Measurements from ENCODE around the gene MGAT3.

MGAT3 gene

DNA sequence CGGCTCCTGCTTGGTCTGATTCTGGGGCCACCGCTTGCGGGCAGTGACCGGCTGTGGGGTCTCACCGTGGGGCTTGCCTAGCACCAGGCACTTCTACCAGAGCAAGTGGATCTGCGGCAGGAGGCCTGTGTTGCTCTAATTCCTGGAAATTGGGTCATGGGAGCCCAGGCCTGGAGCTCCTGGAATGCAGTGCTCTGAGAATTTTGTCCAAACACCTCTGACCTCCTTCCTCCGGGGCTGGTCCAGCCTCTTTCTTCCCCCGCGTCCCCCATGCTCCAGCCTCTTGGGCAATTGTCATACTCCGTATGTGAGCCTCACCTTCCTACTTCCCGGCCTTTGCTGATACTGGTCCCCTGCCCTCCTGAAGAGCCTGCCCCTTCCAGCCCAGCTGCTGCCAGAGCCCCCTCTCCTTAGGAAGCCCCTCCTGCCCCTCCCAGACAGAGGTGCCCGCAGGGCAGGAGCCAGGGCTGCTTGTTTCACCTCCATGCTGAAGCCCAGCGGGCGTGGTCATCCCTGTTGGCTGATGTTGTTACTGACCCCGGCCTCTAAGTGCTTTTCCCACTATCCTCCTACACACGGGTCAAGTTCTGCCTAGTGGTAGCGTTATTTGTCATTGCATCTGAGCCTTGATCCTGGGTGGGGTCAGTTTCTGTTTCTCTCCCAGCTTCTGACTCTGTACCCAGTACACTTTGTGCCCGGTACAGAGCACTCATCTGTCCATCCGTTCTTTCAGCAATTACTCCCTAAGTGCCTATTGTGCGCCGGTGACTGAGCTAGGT, 9.6 kb downstream of the MGAT3 start:
- Histone ChIP-seq H3K4me2 (ENCODE audit: low read depth, low read length) (peak overlapping the region; percentile 80), H3K79me2 (ENCODE audit: low read length) (peaks cover 84% of the 10 kb centered on the region), H3K9me2 (replicated peaks; ENCODE audit: insufficient read depth, low read length) (no peaks in the 10 kb centered on the region), H3K9ac (ENCODE audit: low read length) (peak overlapping the region; percentile 30; the same call in 1 of the 2 replicates), H3K4me1 (ENCODE audit: low read length) (peaks cover 47% of the 10 kb centered on the region), H3K27ac (ENCODE audit: low read length) (peak overlapping the region; percentile 77; the same call in 1 of the 2 replicates), H2AFZ (ENCODE audit: low read length) (no peak overlapping the region), H3F3A (ENCODE audit: insufficient read depth, low read length) (peaks cover 44% of the 10 kb centered on the region), H3K27me3 (replicated peaks; ENCODE audit: insufficient read depth, low read length) (no peaks in the 10 kb centered on the region), H4K20me1 (ENCODE audit: insufficient read depth, low read length) (no peaks in the 10 kb centered on the region), H3K9me3 (replicated peaks; ENCODE audit: insufficient read depth, low read length) (no peaks in the 10 kb centered on the region), H3K4me3 (ENCODE audit: low read length) (peak overlapping the region; percentile 54), H3K36me3 (replicated peaks; ENCODE audit: insufficient read depth, low read length) (no peaks in the 10 kb centered on the region)
- no peak for DNase-seq
- TF ChIP-seq EZH2phosphoT487 (IDR thresholded peaks at IDR 0.05; ENCODE audit: low read length) (no peak), EZH2 (optimal IDR thresholded peaks at IDR 0.05; ENCODE audit: low read depth, low read length) (no peak)
- TF ChIP-seq, protein P1, sequence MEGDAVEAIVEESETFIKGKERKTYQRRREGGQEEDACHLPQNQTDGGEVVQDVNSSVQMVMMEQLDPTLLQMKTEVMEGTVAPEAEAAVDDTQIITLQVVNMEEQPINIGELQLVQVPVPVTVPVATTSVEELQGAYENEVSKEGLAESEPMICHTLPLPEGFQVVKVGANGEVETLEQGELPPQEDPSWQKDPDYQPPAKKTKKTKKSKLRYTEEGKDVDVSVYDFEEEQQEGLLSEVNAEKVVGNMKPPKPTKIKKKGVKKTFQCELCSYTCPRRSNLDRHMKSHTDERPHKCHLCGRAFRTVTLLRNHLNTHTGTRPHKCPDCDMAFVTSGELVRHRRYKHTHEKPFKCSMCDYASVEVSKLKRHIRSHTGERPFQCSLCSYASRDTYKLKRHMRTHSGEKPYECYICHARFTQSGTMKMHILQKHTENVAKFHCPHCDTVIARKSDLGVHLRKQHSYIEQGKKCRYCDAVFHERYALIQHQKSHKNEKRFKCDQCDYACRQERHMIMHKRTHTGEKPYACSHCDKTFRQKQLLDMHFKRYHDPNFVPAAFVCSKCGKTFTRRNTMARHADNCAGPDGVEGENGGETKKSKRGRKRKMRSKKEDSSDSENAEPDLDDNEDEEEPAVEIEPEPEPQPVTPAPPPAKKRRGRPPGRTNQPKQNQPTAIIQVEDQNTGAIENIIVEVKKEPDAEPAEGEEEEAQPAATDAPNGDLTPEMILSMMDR (IDR thresholded peaks at IDR 0.05; ENCODE audit: low read length), result no peak

DNA sequence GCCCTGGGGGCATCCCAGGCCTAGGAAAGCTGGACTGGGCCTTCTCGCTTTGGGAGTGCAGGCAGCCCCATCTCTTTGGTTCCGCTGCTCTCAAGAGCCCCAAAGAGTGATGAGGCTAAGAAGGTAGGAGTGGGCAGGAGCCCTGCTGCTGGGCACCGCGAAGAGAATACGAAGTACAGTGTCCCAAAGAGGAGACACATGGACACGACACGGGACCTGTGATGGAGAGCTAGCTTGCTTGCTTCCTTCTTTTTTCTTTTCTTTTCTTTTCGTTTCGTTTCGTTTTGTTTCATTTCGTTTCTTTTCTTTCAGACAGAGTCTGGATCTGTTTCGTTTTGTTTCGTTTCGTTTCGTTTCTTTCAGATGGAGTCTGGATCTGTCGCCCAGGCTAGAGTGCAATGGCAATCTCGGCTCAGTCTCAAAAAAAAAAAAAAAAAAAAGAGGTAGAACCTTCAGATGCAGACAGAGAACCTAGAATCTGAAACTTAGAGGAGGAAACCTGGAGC, 10.6 kb downstream of the MGAT3 start:
- Histone ChIP-seq H3K4me2 (ENCODE audit: low read depth, low read length) (peak overlapping the region; percentile 80), H3K27me3 (replicated peaks; ENCODE audit: insufficient read depth, low read length) (no peaks in the 10 kb centered on the region)

DNA sequence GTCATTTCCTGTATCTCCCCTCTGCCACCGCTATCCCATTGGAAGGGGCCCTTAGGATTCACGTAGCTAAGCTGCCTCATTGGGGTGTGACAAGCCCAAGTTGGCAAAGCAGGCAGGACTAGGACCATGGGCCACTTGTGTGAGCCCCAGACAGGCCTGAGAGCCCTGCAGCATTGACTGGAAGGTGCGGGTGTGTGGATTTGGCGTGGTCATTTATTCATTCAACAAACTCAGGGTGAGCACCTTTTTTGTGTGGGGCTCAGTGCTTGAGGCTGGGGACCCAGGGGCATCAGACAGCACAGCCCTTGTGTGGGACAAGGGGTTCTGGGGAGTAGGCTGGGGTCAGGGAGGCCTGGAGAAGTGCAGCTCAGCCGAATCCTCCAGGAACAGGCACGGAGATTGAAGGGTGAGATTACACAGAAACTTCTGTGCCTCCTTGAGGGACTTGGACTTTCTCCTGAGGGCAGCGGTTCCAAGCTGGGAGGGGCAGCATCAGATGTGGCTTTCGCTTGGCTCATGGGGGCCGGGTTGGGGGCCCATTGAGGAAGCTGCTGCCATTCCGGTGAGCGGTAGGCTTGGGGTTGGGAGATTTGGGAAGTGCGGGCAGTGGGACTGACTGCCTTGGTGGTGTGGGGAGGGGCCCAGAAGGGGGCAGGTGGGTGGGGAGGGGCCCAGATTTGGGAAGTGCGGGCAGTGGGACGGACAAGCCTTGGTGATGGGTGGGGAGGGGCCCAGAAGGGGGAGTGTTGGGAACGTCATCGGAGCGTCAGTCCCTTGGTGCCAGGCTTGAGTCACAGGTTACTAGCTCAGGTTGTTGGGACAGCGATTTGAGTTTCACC, 11.9 kb downstream of the MGAT3 start:
- H3K4me2 ChIP-seq (ENCODE audit: low read depth, low read length), result peak overlapping the region; percentile 80; the same call in 1 of the 2 replicates
- H3K9me2 ChIP-seq (replicated peaks; ENCODE audit: insufficient read depth, low read length), result no peaks in the 10 kb centered on the region
- H3K9ac ChIP-seq (ENCODE audit: low read length), result peak overlapping the region; percentile 36; the same call in 1 of the 2 replicates
- H3K4me3 ChIP-seq (ENCODE audit: low read length), result no peak overlapping the region
- no peaks in the 10 kb centered on the region for H4K20me1 ChIP-seq (ENCODE audit: insufficient read depth, low read length)
- H3K27ac ChIP-seq (ENCODE audit: low read length), result peak overlapping the region; percentile 77; the same call in 1 of the 2 replicates
- TF ChIP-seq EZH2 (optimal IDR thresholded peaks at IDR 0.05; ENCODE audit: low read depth, low read length) (no peak), EZH2phosphoT487 (IDR thresholded peaks at IDR 0.05; ENCODE audit: low read length) (no peak)
- TF ChIP-seq, protein P1 (IDR thresholded peaks at IDR 0.05; ENCODE audit: low read length), result no peak
- H3K4me1 ChIP-seq (ENCODE audit: low read length), result peaks cover 68% of the 10 kb centered on the region
- H3K79me2 ChIP-seq (ENCODE audit: low read length), result peaks cover 72% of the 10 kb centered on the region
- peaks cover 62% of the 10 kb centered on the region for H3F3A ChIP-seq (ENCODE audit: insufficient read depth, low read length)
- DNase-seq, result no peak
- H3K9me3 ChIP-seq (replicated peaks; ENCODE audit: insufficient read depth, low read length), result no peaks in the 10 kb centered on the region
- no peak overlapping the region for H2AFZ ChIP-seq (ENCODE audit: low read length)
- H3K27me3 ChIP-seq (replicated peaks; ENCODE audit: insufficient read depth, low read length), result no peaks in the 10 kb centered on the region
- H3K36me3 ChIP-seq (replicated peaks; ENCODE audit: insufficient read depth, low read length), result no peaks in the 10 kb centered on the region

More for the DNA sequence above, 10.6 kb downstream of the MGAT3 start:
- Histone ChIP-seq H3K27ac (ENCODE audit: low read length) (peak overlapping the region; percentile 77), H3K9me3 (replicated peaks; ENCODE audit: insufficient read depth, low read length) (no peaks in the 10 kb centered on the region), H3F3A (ENCODE audit: insufficient read depth, low read length) (peaks cover 55% of the 10 kb centered on the region), H4K20me1 (ENCODE audit: insufficient read depth, low read length) (no peaks in the 10 kb centered on the region), H3K9me2 (replicated peaks; ENCODE audit: insufficient read depth, low read length) (no peaks in the 10 kb centered on the region), H3K4me3 (ENCODE audit: low read length) (peak overlapping the region; percentile 54), H3K36me3 (replicated peaks; ENCODE audit: insufficient read depth, low read length) (no peaks in the 10 kb centered on the region), H2AFZ (ENCODE audit: low read length) (no peak overlapping the region), H3K4me1 (ENCODE audit: low read length) (peaks cover 57% of the 10 kb centered on the region), H3K79me2 (ENCODE audit: low read length) (peaks cover 74% of the 10 kb centered on the region), H3K9ac (ENCODE audit: low read length) (peak overlapping the region; percentile 36; the same call in 1 of the 2 replicates)
- TF ChIP-seq, protein P1 (IDR thresholded peaks at IDR 0.05; ENCODE audit: low read length), result no peak
- TF ChIP-seq EZH2 (optimal IDR thresholded peaks at IDR 0.05; ENCODE audit: low read depth, low read length), result no peak
- TF ChIP-seq EZH2phosphoT487 (IDR thresholded peaks at IDR 0.05; ENCODE audit: low read length), result no peak
- peak; percentile 76 for DNase-seq

Measured in MM.1S (cell line).